GM21447 (cell line): Measurements from ENCODE around the gene CD7.

Experiments used
- ATAC-seq: cut with Tn5 transposase; IDR thresholded peaks from one replicate; pipeline ENCODE4 v1.9.1; 2021; ENCODE audit not compliant: unreplicated experiment

Gene CD7

GRCh38 chr17:82316651-82317393, 586 bp downstream of the CD7 start:
- ATAC-seq: no peak

- ATAC-seq: no peak
These were observed 1.6 kb downstream of the CD7 start for GRCh38 chr17:82315703-82316358.

- no peak for ATAC-seq
These were observed 2.4 kb downstream of the CD7 start for GRCh38 chr17:82314727-82315605.

GRCh38 chr17:82314012-82314726, 3.2 kb downstream of the CD7 start:
- ATAC-seq: no peak

GRCh38 chr17:82313195-82314011, 4.0 kb downstream of the CD7 start:
- ATAC-seq: no peak

GRCh38 chr17:82311971-82312370, 5.4 kb downstream of the CD7 start:
- no peak for ATAC-seq

GRCh38 chr17:82310877-82311276, 6.5 kb downstream of the CD7 start:
- ATAC-seq: no peak

- ATAC-seq: no peak
These were observed 7.5 kb downstream of the CD7 start for GRCh38 chr17:82309656-82310570.

GRCh38 chr17:82305727-82306300, 11.6 kb downstream of the CD7 start:
- ATAC-seq: no peak

- ATAC-seq: no peak
These were observed 12.3 kb downstream of the CD7 start for GRCh38 chr17:82304826-82305726.

GRCh38 chr17:82303944-82304808, 13.2 kb downstream of the CD7 start:
- no peak for ATAC-seq

GRCh38 chr17:82302991-82303943, 14.1 kb downstream of the CD7 start:
- ATAC-seq: no peak

GRCh38 chr17:82302568-82302963, 14.8 kb downstream of the CD7 start:
- ATAC-seq: no peak

- ATAC-seq: no peak
These were observed 15.4 kb downstream of the CD7 start for GRCh38 chr17:82301916-82302567.

GRCh38 chr17:82301300-82301915, 16.0 kb downstream of the CD7 start:
- no peak for ATAC-seq
